Measurements from ENCODE around the gene CCL22.

CCL22 gene

GRCh38 chr16:57345021-57345420, 13.6 kb upstream of the CCL22 start:
- H3K9ac ChIP-seq (ENCODE audit: low read length in 5 of 5): no peak overlapping the region
- H3K27ac ChIP-seq (ENCODE audit: low read depth, low read length): no peak overlapping the region
- no peak overlapping the region for H3K4me3 ChIP-seq (ENCODE audit: low read depth in 1 of 5, low read length in 5 of 5)
- no peaks in the 10 kb centered on the region for H3K36me3 ChIP-seq (ENCODE audit: control insufficient read depth in 5 of 5, insufficient read depth in 5 of 5, low read length in 5 of 5)
- H3K9me3 ChIP-seq (ENCODE audit: control insufficient read depth in 5 of 5, low read length in 5 of 5): peaks cover 0 to 6% (median 0%) of the 10 kb centered on the region in 5 donors
- H3K27me3 ChIP-seq (ENCODE audit: control insufficient read depth in 5 of 5, insufficient read depth in 4 of 5, low read length in 5 of 5): peaks cover 0 to 4% (median 0%) of the 10 kb centered on the region in 5 donors
- peaks cover 0 to 12% (median 0%) of the 10 kb centered on the region in 5 donors for H3K4me1 ChIP-seq (ENCODE audit: control insufficient read depth in 5 of 5, insufficient read depth in 5 of 5, low read length in 5 of 5)

DNA sequence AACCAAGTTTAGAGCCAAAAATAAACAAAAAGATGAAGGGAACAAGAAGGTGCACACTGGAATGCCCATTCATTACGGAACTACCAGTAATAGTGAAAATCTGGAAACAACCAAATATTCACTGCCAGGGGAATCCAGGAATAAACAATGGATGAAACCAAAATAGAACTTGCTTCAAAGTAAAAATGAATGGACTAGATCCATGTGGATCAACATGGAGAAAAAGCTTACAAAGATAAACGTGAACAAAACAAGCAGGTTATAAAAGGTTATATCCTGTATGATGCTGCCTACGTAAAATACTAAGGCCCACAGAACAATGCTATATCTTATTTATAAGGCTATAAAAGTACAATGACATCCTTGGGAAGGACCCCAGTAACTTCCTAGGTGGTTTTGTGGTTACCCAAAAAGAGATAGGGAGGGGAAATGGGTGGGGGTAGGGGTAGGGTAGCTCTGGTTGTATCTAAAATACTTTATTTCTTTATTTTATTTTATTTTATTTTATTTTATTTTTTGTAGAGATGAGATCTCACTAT, 12.8 kb upstream of the CCL22 start:
- no peak overlapping the region for H3K4me3 ChIP-seq (ENCODE audit: low read depth in 1 of 5, low read length in 5 of 5)
- H3K36me3 ChIP-seq (ENCODE audit: control insufficient read depth in 5 of 5, insufficient read depth in 5 of 5, low read length in 5 of 5): no peaks in the 10 kb centered on the region
- H3K27ac ChIP-seq (ENCODE audit: low read depth, low read length): no peak overlapping the region
- peaks cover 0 to 10% (median 0%) of the 10 kb centered on the region in 5 donors for H3K4me1 ChIP-seq (ENCODE audit: control insufficient read depth in 5 of 5, insufficient read depth in 5 of 5, low read length in 5 of 5)
- H3K9me3 ChIP-seq (ENCODE audit: control insufficient read depth in 5 of 5, low read length in 5 of 5): peaks cover 0 to 6% (median 0%) of the 10 kb centered on the region in 5 donors
- H3K27me3 ChIP-seq (ENCODE audit: control insufficient read depth in 5 of 5, insufficient read depth in 4 of 5, low read length in 5 of 5): peaks cover 0 to 4% (median 0%) of the 10 kb centered on the region in 5 donors
- no peak overlapping the region for H3K9ac ChIP-seq (ENCODE audit: low read length in 5 of 5)

DNA sequence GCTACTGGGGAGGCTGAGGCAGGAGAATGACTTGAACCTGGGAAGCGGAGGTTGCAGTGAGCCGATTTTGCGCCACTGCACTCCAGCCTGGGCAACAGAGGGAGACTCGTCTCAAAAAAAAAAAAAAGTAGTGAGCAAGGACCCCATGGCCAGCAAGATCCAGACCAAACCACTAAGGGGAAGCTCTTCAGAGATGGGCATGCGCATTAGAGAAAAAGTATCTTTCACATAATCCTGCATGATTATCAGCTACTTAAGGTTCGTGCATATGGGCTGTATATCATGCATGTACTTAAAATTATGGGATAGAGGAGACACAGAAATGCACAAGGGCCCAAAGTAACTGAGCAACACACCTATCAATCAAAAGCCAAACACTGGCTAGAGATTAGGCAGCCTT, 10.7 kb upstream of the CCL22 start:
- H3K9ac ChIP-seq (ENCODE audit: low read length in 5 of 5): no peak overlapping the region
- H3K27me3 ChIP-seq (ENCODE audit: control insufficient read depth in 5 of 5, insufficient read depth in 4 of 5, low read length in 5 of 5): peaks cover 0 to 2% (median 0%) of the 10 kb centered on the region in 5 donors
- peaks cover 0 to 6% (median 0%) of the 10 kb centered on the region in 5 donors for H3K9me3 ChIP-seq (ENCODE audit: control insufficient read depth in 5 of 5, low read length in 5 of 5)
- no peaks in the 10 kb centered on the region for H3K36me3 ChIP-seq (ENCODE audit: control insufficient read depth in 5 of 5, insufficient read depth in 5 of 5, low read length in 5 of 5)
- no peaks in the 10 kb centered on the region for H3K4me1 ChIP-seq (ENCODE audit: control insufficient read depth in 5 of 5, insufficient read depth in 5 of 5, low read length in 5 of 5)
- no peak overlapping the region for H3K4me3 ChIP-seq (ENCODE audit: low read depth in 1 of 5, low read length in 5 of 5)
- no peak overlapping the region for H3K27ac ChIP-seq (ENCODE audit: low read depth, low read length)

DNA sequence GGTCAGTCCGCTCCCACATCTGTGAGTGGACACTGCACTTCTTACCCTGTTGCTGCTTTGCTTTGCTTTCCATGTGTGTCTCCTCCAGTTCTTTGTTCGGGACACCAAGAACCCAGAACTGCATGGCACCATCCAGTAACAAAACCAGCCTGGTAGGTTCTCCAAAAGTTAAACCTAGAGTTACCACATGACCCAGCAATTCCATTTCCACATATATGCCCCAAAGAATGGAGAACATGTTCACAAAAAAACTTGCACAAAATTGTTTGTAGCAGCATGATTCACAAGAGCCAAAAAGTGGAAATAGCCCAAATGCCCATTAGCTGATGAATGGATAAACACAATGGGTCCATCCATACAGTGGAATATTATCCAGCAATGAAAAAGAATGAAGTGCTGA, 10.3 kb upstream of the CCL22 start:
- Histone ChIP-seq H3K36me3 (ENCODE audit: control insufficient read depth in 5 of 5, insufficient read depth in 5 of 5, low read length in 5 of 5) (no peaks in the 10 kb centered on the region), H3K9me3 (ENCODE audit: control insufficient read depth in 5 of 5, low read length in 5 of 5) (peaks cover 0 to 6% (median 0%) of the 10 kb centered on the region in 5 donors), H3K27ac (ENCODE audit: low read depth, low read length) (no peak overlapping the region), H3K27me3 (ENCODE audit: control insufficient read depth in 5 of 5, insufficient read depth in 4 of 5, low read length in 5 of 5) (peaks cover 0 to 2% (median 0%) of the 10 kb centered on the region in 5 donors), H3K4me1 (ENCODE audit: control insufficient read depth in 5 of 5, insufficient read depth in 5 of 5, low read length in 5 of 5) (no peaks in the 10 kb centered on the region), H3K9ac (ENCODE audit: low read length in 5 of 5) (no peak overlapping the region), H3K4me3 (ENCODE audit: low read depth in 1 of 5, low read length in 5 of 5) (no peak overlapping the region)

DNA sequence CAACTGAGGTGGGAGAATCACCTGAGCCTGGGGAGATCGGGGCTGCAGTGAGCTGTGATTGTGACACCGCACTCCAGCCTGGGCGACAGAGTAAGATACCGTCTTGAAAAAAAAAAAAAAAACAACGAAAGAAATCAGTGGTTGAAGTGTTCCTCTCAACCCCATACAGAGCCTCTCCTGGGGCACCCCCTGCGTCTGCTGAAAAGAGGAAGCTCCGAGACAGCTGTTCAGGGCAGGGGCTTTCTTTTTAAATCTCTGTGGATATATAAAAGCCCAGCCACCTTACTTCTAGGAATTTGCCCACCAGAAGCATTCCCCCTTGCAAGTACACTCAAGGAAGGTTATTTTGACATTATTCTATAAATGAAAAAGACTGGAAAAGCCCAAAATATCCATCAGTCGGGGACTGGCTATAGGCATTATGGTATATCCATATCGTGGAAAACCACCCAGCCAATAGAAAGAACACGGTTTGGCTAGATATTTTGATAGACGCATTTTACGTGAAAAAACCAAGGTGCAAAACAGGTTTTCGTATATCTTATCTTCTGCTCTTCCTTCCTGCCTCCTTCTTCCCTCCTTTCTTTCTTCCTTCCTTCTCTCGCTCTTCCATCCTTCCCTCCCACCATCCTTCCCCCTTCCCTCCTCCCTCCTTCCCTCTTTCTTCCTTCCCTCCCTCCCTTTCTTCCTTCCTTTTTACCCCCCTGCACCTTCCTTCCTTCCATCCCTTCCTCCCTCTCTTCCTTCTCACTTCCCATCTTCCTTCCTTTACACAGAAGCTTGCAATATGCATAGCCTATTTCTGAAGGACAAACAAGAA, 9.2 kb upstream of the CCL22 start:
- Histone ChIP-seq H3K4me3 (ENCODE audit: low read depth in 1 of 5, low read length in 5 of 5) (no peak overlapping the region), H3K4me1 (ENCODE audit: control insufficient read depth in 5 of 5, insufficient read depth in 5 of 5, low read length in 5 of 5) (no peaks in the 10 kb centered on the region), H3K27me3 (ENCODE audit: control insufficient read depth in 5 of 5, insufficient read depth in 4 of 5, low read length in 5 of 5) (no peaks in the 10 kb centered on the region), H3K36me3 (ENCODE audit: control insufficient read depth in 5 of 5, insufficient read depth in 5 of 5, low read length in 5 of 5) (no peaks in the 10 kb centered on the region), H3K9ac (ENCODE audit: low read length in 5 of 5) (no peak overlapping the region), H3K9me3 (ENCODE audit: control insufficient read depth in 5 of 5, low read length in 5 of 5) (peaks cover 0 to 6% (median 0%) of the 10 kb centered on the region in 5 donors), H3K27ac (ENCODE audit: low read depth, low read length) (no peak overlapping the region)

- no peak overlapping the region for H3K27ac ChIP-seq (ENCODE audit: low read depth, low read length)
- no peak overlapping the region for H3K4me3 ChIP-seq (ENCODE audit: low read depth in 1 of 5, low read length in 5 of 5)
- H3K9me3 ChIP-seq (ENCODE audit: control insufficient read depth in 5 of 5, low read length in 5 of 5): peaks cover 0 to under 1% (median 0%) of the 10 kb centered on the region in 5 donors
- no peak overlapping the region for H3K9ac ChIP-seq (ENCODE audit: low read length in 5 of 5)
- no peaks in the 10 kb centered on the region for H3K36me3 ChIP-seq (ENCODE audit: control insufficient read depth in 5 of 5, insufficient read depth in 5 of 5, low read length in 5 of 5)
- H3K4me1 ChIP-seq (ENCODE audit: control insufficient read depth in 5 of 5, insufficient read depth in 5 of 5, low read length in 5 of 5): peaks cover 0 to 3% (median 0%) of the 10 kb centered on the region in 5 donors
- no peaks in the 10 kb centered on the region for H3K27me3 ChIP-seq (ENCODE audit: control insufficient read depth in 5 of 5, insufficient read depth in 4 of 5, low read length in 5 of 5)
Observed at GRCh38 chr16:57352636-57353047, 5.9 kb upstream of the CCL22 start.

GRCh38 chr16:57354311-57354710, 4.3 kb upstream of the CCL22 start:
- no peak overlapping the region for H3K9ac ChIP-seq (ENCODE audit: low read length in 5 of 5)

DNA sequence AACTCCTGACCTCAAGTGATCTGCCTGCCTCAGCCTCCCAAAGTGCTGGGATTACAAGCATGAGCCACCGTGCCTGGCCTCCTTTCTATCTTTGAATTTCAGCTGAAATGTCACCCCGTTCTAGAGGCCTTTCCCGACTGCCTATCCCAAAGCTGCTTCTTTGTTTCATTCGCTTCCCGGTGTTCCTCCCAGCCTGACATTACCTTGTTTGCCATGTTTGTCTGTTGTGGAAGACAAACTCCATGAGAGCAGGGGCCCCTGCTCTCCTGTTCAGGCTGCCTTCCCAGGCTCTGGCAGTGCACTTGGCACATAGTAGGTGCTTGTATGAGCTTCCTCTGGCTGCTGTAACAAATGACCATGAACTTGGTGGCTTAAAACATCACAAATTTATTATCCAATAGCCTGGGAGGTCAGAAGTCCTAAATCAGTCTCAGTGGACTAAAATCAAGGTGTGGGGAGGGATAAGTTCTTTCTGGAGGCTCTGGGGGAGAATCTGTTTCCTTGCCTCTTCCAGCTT, 2.6 kb upstream of the CCL22 start:
- Histone ChIP-seq H3K27ac (ENCODE audit: low read depth, low read length) (no peak overlapping the region), H3K9me3 (ENCODE audit: control insufficient read depth in 5 of 5, low read length in 5 of 5) (no peaks in the 10 kb centered on the region), H3K27me3 (ENCODE audit: control insufficient read depth in 5 of 5, insufficient read depth in 4 of 5, low read length in 5 of 5) (no peaks in the 10 kb centered on the region), H3K9ac (ENCODE audit: low read length in 5 of 5) (no peak overlapping the region), H3K4me3 (ENCODE audit: low read depth in 1 of 5, low read length in 5 of 5) (no peak overlapping the region), H3K36me3 (ENCODE audit: control insufficient read depth in 5 of 5, insufficient read depth in 5 of 5, low read length in 5 of 5) (no peaks in the 10 kb centered on the region), H3K4me1 (ENCODE audit: control insufficient read depth in 5 of 5, insufficient read depth in 5 of 5, low read length in 5 of 5) (peaks cover 0 to 8% (median 0%) of the 10 kb centered on the region in 5 donors)

More at GRCh38 chr16:57354311-57354710, 4.3 kb upstream of the CCL22 start:
- H3K27ac ChIP-seq (ENCODE audit: low read depth, low read length): no peak overlapping the region
- peaks cover 0 to 8% (median 0%) of the 10 kb centered on the region in 5 donors for H3K4me1 ChIP-seq (ENCODE audit: control insufficient read depth in 5 of 5, insufficient read depth in 5 of 5, low read length in 5 of 5)
- no peaks in the 10 kb centered on the region for H3K9me3 ChIP-seq (ENCODE audit: control insufficient read depth in 5 of 5, low read length in 5 of 5)
- no peak overlapping the region for H3K4me3 ChIP-seq (ENCODE audit: low read depth in 1 of 5, low read length in 5 of 5)
- H3K27me3 ChIP-seq (ENCODE audit: control insufficient read depth in 5 of 5, insufficient read depth in 4 of 5, low read length in 5 of 5): no peaks in the 10 kb centered on the region
- H3K36me3 ChIP-seq (ENCODE audit: control insufficient read depth in 5 of 5, insufficient read depth in 5 of 5, low read length in 5 of 5): no peaks in the 10 kb centered on the region

DNA sequence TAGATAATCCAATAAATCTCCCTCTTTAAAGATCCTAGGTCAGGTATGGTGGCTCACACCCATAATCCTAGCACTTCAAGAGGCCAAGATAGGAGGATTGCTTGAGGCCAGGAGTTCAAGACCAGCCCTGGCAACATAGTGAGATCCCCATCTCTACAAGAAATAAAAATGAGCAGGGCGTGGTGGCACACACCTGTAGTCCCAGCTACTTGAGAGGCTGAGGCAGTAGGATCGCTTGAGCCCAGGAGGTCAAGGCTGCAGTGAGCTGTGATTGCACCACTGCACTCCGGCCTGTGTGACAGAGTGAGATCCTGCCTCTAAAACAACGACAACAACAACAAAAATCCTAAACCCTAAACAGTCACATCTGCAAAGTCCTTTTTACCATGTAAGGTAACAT, 2.0 kb upstream of the CCL22 start:
- Histone ChIP-seq H3K4me3 (ENCODE audit: low read depth in 1 of 5, low read length in 5 of 5) (no peak overlapping the region), H3K9ac (ENCODE audit: low read length in 5 of 5) (no peak overlapping the region), H3K27ac (ENCODE audit: low read depth, low read length) (no peak overlapping the region), H3K4me1 (ENCODE audit: control insufficient read depth in 5 of 5, insufficient read depth in 5 of 5, low read length in 5 of 5) (peaks cover 0 to 8% (median 0%) of the 10 kb centered on the region in 5 donors), H3K27me3 (ENCODE audit: control insufficient read depth in 5 of 5, insufficient read depth in 4 of 5, low read length in 5 of 5) (no peaks in the 10 kb centered on the region), H3K36me3 (ENCODE audit: control insufficient read depth in 5 of 5, insufficient read depth in 5 of 5, low read length in 5 of 5) (no peaks in the 10 kb centered on the region), H3K9me3 (ENCODE audit: control insufficient read depth in 5 of 5, low read length in 5 of 5) (no peaks in the 10 kb centered on the region)

All from subcutaneous abdominal adipose tissue (tissue), 5 donors.